NT2/D1 (cell line): Measurements from ENCODE around the gene PODXL.

ENCODE experiments used
- DNase-seq: peaks from one replicate; pipeline ENCODE4 v3.0.0-alpha.2; 2011; ENCODE audit warnings: low read depth, low spot score
- H3K27me3 ChIP-seq: 2 replicates; pipeline ENCODE4 v1.6.0; 2011; ENCODE audit warnings: mild to moderate bottlenecking; ENCODE audit not compliant: insufficient read length, insufficient read depth
- H3K36me3 ChIP-seq: 2 replicates; pipeline ENCODE4 v1.6.1; 2011; ENCODE audit warnings: mild to moderate bottlenecking, low read length, mixed read lengths; ENCODE audit not compliant: insufficient read depth, insufficient read length
- H3K4me1 ChIP-seq: 2 replicates; pipeline ENCODE4 v1.5.1; 2011; ENCODE audit not compliant: insufficient read depth, insufficient read length
- H3K4me3 ChIP-seq: 2 replicates; pipeline ENCODE4 v1.5.1; 2011; ENCODE audit warnings: low read depth; ENCODE audit not compliant: insufficient read length
- H3K9ac ChIP-seq: 2 replicates; pipeline ENCODE4 v1.6.0; 2011; ENCODE audit warnings: low read depth; ENCODE audit not compliant: insufficient read length
- H3K9me3 ChIP-seq: 2 replicates; pipeline ENCODE4 v1.5.1; 2011; ENCODE audit warnings: mild to moderate bottlenecking, low read length; ENCODE audit not compliant: insufficient read depth
- SUZ12 ChIP-seq: IDR thresholded peaks from 2 replicates; pipeline ENCODE4 v1.6.1; 2011; ENCODE audit not compliant: insufficient read length, insufficient read depth; ENCODE audit errors: extremely low read depth
- YY1 ChIP-seq: IDR thresholded peaks from 2 replicates; pipeline ENCODE4 v1.6.1; 2011; ENCODE audit not compliant: insufficient read length, insufficient read depth
- ZNF274 ChIP-seq: IDR thresholded peaks from 2 replicates; pipeline ENCODE4 v1.6.1; 2011; ENCODE audit warnings: mild to moderate bottlenecking, low read depth, low read length

Gene PODXL

DNA sequence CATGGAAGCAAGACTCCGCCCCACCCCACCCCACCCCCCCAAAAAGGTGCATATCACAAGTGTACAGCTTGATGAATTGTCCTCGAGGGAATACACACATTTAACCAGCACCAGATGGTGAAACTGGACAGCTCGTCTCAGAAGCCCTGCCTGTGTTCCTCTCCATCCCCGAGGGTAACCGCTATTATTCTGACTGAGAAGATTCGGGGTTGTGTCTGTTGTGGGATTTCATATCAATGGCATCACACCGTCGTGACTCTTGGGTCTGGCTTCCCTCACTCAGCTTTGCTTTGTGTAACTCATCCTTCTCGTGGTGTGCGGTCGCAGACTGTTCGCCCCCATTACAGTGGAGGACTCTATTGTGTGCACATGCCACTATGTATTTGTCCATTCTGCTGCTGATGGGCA is 18.9 kb downstream of the PODXL start:
- TF ChIP-seq SUZ12 (no peak), YY1 (no peak), ZNF274 (no peak)
- DNase-seq = no peak
- Histone ChIP-seq H3K4me1 (peaks cover 32% of the 10 kb centered on the region), H3K9me3 (no peaks in the 10 kb centered on the region), H3K4me3 (no peak overlapping the region), H3K36me3 (peaks cover 75% of the 10 kb centered on the region), H3K27me3 (no peaks in the 10 kb centered on the region), H3K9ac (no peak overlapping the region)

GRCh38 chr7:131536361-131536849 is 20.0 kb downstream of the PODXL start:
- no peak for TF ChIP-seq YY1
- no peak for TF ChIP-seq SUZ12
- no peak for TF ChIP-seq ZNF274
- peaks cover 71% of the 10 kb centered on the region for H3K36me3 ChIP-seq
- H3K9me3 ChIP-seq = no peaks in the 10 kb centered on the region
- H3K4me3 ChIP-seq = no peak overlapping the region
- no peaks in the 10 kb centered on the region for H3K27me3 ChIP-seq
- H3K9ac ChIP-seq = no peak overlapping the region
- peaks cover 31% of the 10 kb centered on the region for H3K4me1 ChIP-seq
- no peak for DNase-seq

- Histone ChIP-seq H3K9me3 (no peaks in the 10 kb centered on the region), H3K9ac (peak overlapping the region; percentile 36), H3K36me3 (peaks cover 68% of the 10 kb centered on the region), H3K4me1 (peaks cover 29% of the 10 kb centered on the region), H3K4me3 (no peak overlapping the region), H3K27me3 (no peaks in the 10 kb centered on the region)
- TF ChIP-seq YY1 = no peak
- TF ChIP-seq ZNF274 = no peak
- no peak for TF ChIP-seq SUZ12
- no peak for DNase-seq
Observed at GRCh38 chr7:131533566-131534561, 22.6 kb downstream of the PODXL start.

- Histone ChIP-seq H3K9me3 (no peaks in the 10 kb centered on the region), H3K4me3 (no peak overlapping the region), H3K9ac (peak overlapping the region; percentile 36), H3K4me1 (peaks cover 22% of the 10 kb centered on the region), H3K36me3 (peaks cover 67% of the 10 kb centered on the region), H3K27me3 (no peaks in the 10 kb centered on the region)
- no peak for DNase-seq
- TF ChIP-seq YY1 = no peak
Observed at GRCh38 chr7:131533151-131533559, 23.3 kb downstream of the PODXL start.

GRCh38 chr7:131532570-131533091 is 23.8 kb downstream of the PODXL start:
- no peaks in the 10 kb centered on the region for H3K9me3 ChIP-seq
- H3K4me1 ChIP-seq = peaks cover 17% of the 10 kb centered on the region
- no peaks in the 10 kb centered on the region for H3K27me3 ChIP-seq
- H3K9ac ChIP-seq = no peak overlapping the region
- TF ChIP-seq ZNF274 (no peak), SUZ12 (no peak), YY1 (no peak)
- DNase-seq = no peak
- no peak overlapping the region for H3K4me3 ChIP-seq
- peaks cover 61% of the 10 kb centered on the region for H3K36me3 ChIP-seq

DNA sequence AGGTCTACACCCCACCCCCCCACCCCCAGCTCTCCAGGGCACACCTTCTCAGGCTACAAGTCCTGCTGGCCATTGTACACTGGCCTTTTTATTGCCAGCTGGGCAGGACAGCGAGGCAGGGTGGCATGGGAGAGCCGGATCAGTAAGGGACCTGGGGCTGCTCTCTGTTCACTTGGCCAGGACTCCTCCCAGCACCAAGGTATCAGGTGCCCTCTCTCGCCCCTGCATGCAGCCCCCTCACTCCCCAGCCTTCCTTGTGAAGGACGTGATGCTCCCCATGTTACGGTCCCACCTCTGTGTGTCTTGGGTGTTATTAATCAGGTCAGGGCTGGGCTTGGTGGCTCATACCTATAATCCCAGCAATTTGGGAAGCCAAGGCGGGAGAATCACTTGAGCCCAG is 26.3 kb downstream of the PODXL start:
- H3K36me3 ChIP-seq = peaks cover 42% of the 10 kb centered on the region
- H3K9ac ChIP-seq = no peak overlapping the region
- no peak overlapping the region for H3K4me3 ChIP-seq
- H3K4me1 ChIP-seq = peaks cover 17% of the 10 kb centered on the region
- TF ChIP-seq YY1 = no peak
- no peak for TF ChIP-seq SUZ12
- TF ChIP-seq ZNF274 = no peak
- H3K27me3 ChIP-seq = no peaks in the 10 kb centered on the region
- no peaks in the 10 kb centered on the region for H3K9me3 ChIP-seq
- DNase-seq = no peak

DNA sequence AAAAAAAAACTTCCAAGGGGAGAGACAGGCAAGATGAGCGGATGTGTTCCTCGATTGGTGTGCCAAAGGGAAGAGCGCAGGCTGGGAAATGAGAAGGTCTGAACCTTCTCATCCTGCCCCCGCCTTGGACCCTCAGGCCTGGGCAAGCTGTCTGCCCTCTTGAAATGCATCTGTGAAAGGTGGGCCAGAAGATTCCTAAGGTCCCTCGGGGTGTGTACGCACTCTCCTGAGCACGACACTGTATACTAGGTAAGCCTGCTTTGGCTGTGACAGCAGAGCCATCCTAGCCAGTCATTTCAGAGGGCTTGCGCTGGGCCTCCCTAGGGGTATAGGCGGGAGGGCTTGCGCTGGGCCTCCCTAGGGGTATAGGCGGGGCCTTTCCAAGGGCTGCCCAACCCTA is 26.8 kb downstream of the PODXL start:
- Histone ChIP-seq H3K4me1 (peaks cover 17% of the 10 kb centered on the region), H3K27me3 (no peaks in the 10 kb centered on the region), H3K4me3 (no peak overlapping the region), H3K9me3 (no peaks in the 10 kb centered on the region), H3K9ac (no peak overlapping the region), H3K36me3 (peaks cover 40% of the 10 kb centered on the region)
- DNase-seq = no peak
- TF ChIP-seq YY1 = no peak
- no peak for TF ChIP-seq ZNF274
- no peak for TF ChIP-seq SUZ12
